ENCODE data around the gene NRL.

NRL gene

GRCh38 chr14:24080888-24081738, 33.6 kb downstream of the NRL start:
- DNase-seq: peak; percentile 6 to 78

DNA sequence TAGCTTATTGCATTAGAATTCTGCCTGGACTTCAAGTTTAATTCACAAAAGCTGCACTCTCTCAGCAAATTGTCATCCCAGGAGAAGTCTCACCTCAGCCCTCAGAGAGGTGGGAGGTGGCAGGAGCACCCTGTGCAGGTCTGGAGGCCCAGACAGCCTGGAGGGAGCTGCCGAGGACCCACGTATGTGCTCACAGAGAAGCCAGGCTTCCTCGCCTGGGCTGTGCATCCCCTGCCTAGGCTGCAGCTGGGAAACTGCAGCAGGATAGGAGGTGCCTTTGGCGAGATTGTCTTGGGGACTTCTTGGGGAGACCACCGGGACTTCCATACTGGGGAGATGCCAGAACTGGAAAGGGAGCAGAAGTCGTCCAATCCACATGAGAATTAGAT, 34.6 kb downstream of the NRL start:
- DNase-seq: no peak

GRCh38 chr14:24079491-24080141, 35.1 kb downstream of the NRL start:
- DNase-seq: no peak

- no peak for DNase-seq
Observed at GRCh38 chr14:24078146-24078545, 36.6 kb downstream of the NRL start.

DNA sequence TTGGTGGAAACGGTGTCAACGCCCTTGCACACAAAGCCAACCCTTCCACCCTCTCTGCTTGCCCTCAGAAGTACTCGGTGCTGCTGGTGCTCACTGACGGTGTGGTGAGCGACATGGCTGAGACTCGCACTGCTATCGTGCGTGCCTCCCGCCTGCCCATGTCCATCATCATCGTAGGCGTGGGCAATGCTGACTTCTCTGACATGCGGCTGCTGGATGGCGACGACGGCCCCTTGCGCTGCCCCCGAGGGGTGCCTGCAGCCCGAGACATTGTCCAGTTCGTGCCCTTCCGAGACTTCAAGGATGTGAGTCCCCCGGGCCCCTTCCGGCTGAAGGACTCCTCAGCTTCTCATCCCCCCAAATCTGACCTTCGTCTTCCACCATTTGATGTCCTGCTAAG, 37.7 kb downstream of the NRL start:
- no peak for DNase-seq

GRCh38 chr14:24076302-24076601, 38.5 kb downstream of the NRL start:
- DNase-seq: no peak

DNA sequence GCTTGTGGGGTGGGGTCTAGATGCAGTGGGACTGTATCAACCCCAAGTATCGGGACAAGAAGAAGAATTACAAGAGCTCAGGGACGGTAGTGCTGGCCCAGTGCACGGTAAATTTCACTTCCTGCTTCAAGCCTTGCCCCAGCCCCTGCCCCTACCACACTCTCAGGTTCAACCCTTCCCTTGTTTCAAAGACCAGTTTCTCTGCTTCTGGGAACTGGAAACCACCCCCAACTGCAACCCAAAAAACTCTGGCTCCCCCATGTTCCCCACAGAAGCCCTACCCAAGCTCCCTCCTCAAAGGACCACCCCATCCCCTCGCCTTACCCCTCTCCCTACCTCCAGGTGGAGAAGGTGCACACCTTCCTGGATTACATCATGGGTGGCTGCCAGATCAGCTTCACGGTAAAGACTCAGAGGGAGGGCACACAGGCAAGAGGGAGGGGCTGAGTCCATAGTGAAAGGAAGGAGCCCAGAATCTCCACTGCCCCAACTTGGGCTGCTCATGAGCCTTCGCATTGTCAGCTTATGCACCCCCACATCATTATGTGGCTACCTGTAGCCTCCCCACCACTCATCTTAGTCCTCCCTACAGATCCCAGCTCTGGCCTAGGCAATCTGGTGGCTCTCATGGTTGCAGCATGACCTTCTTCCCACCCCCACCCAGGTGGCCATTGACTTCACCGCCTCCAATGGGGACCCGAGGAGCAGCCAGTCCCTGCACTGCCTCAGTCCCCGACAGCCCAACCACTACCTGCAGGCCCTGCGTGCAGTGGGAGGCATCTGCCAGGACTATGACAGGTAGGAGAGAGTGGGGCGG, 39.1 kb downstream of the NRL start:
- DNase-seq: no peak

DNA sequence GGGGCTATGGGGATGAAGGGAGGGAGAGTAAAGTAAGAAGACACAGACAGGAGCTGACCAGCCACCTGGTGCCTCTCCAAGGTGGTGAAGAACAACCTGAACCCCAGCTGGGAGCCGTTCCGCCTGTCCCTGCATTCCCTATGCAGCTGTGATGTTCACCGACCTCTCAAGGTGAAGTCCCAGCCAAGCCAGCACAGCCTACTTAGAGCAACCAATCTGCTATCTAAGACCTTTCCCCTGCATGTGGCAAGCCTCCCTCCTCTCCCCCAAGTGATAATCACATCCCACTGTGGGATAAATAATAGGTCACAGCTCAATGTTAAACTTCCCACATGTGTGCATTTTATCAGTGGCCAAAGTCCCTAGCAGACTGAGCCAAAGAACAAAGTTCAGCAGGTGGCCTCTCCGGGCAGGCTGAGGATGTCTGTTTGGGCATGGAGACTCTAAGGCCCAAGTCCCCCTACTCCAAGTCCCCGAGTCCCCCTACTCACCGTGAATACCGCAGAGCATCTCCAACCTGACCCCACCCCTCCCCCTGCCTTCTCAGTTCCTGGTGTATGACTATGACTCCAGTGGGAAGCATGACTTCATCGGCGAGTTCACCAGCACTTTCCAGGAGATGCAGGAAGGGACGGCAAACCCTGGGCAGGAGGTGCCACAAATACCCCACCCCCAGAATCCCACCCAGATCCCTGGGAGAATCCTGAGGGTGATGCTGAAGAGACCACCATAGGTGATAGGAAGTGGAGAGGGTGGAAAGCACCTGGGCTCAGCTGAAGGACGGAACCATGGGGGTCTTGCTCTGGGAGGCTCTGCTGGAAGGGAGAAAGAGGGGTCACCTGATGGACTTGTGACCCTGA, 39.9 kb downstream of the NRL start:
- DNase-seq: no peak

GRCh38 chr14:24072881-24073877, 41.6 kb downstream of the NRL start:
- no peak for DNase-seq

GRCh38 chr14:24072436-24072835, 42.3 kb downstream of the NRL start:
- DNase-seq: no peak

DNA sequence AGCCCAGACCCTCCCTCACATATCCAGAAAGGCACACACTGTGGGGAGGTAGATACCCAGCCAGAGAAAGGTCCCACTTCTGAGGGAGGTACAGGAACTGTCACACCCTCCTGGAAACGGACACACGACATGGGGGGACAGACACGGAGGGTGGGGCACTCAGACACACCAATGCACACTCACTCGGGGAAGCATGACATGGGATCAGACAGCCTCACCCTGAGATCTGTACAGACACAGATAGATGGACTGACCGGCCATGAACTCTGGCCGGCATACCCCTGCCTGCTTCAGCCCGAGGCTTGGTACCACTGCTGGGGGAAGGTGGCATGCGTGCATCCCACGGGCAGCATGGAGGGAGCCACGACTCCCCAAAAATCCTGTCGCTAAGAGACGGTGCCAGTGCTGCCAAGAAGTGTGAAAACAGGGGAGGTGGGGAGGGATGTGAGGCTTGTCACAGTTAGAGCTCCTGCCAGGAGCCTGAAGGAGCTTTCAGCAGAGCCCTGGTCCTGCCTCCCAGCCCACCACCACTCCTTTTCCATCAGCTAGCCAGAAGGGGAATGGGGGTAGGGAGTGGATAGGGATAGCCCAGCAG, 42.8 kb downstream of the NRL start:
- DNase-seq: no peak

DNA sequence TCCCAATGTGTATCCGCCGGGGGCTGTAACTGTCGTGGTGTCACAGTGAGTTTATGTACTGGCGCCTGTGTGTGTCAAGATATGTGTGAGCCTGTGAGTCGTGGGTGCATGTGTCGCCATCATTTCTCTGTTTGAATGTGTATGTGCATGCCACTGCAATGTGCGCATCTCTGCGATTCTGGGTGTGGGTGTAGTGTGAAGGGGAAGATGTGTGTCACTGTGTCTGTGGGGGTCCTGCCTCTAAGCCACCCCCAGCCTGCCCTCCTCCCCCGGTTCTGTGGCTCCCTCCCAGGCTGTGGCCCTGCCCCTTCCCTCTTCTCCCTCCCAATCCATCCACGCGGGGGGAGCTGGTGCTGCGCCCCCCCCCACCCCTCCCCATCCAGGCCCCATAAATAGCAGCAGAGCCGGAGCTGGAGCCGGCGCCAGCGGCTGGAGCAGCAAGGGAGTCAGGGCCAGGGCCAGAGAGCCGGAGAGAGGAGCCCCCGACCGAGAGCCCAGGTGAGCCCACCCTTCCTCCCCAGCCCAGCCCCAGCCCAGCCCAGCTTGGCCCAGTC, 43.5 kb downstream of the NRL start, which contains the start of gene CPNE6:
CPNE6 (plus strand) TSS at position 419 of the 554 bp plus-strand sequence. CDS start 1,375 bp downstream, outside the sequence.
- DNase-seq: no peak

- DNase-seq: peak; percentile 40 to 63
Observed at GRCh38 chr14:24070285-24071143, 44.2 kb downstream of the NRL start.

GRCh38 chr14:24069411-24069735, 45.4 kb downstream of the NRL start:
- DNase-seq: no peak

DNA sequence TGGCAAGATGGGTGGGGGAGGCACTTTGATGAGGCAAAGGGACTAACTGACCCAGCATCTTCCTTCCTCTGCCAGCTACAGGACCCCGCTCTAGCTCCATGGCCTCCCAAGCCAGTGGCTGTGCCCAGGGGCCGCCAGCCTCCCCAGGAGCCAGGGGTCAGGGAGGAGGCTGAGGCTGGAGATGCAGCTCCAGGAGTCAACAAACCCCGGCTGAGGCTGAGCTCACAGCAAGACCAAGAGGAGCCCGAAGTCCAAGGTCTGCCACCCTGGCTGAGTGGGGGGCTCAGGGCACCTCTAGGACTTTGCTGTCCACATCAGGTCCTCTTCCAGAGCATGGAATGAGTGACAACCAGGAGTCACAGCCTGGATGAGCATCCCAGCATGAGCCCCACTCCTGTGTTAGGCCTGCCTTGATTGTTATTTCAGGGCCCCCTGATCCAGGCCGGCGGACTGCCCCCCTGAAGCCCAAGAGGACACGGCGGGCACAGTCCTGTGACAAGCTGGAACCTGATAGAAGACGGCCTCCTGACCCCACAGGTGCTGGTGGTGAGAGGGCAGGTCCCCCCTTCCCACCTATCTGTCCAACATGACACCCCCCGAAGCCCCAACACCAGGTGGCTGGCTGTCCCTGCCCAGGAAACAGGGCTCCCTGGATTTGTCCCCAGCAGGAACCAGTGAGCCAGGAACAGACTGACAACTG, 45.9 kb downstream of the NRL start:
- DNase-seq: no peak

DNA sequence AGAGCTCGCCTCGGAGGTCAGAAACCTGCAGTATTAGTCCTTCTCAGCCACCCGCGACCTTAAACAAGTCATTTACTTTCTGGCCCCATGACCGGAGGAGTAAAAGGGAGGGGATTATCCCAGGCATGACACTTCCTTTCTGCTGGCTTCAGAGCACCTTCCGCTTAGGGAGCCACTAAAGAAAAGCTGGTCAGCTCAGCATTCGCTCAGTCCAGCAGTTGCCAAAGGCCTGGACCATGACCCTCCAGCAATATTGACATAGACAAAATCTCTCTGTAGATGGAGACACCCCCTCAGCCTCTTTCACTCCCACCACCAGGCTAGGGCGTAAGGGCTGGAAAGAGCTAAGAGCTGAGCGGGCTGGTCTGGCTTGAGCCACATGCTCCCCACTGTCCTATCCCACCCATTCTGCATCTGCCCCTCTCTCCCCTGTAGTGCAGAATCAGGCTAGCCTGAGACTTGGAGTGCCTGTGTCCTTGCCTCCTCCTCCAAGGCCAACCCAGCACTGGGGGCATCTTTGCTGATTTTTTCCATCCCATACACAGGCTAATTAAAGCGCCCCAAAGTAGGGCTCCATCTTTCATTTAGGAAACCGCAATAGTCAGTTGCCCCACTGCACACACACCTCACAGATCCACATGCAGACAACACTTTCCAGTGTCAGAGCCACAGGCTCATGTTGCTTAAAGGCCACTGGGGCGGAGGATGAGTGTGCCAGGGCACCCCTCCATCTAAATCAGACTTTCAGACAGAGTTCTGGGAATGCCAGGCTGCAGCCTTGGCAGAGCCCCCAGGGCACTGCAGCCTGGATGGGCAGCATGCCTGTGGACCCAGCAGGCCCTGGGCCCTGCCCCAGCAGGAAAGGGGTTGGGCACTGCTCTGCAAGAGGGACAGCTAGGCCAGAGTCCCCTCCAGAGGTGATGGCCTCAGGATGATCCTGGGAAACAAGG, 47.3 kb downstream of the NRL start:
- no peak for DNase-seq

- DNase-seq: no peak
Observed at GRCh38 chr14:24066496-24067132, 48.1 kb downstream of the NRL start.

Data from NCI-H526 (cell line).